Smooth muscle cell (in vitro differentiated cells): ENCODE results near the gene EMD. TPM values are rescaled to one million over a fixed set of nuclear protein-coding genes. Genes with fewer than 3 reads are reported as not detected.

Source experiments
- DNase-seq: peaks from one replicate; lab custom pipeline; 2025; ENCODE audit not compliant: unreplicated experiment; lab: John Stamatoyannopoulos, UW
- H2AFZ ChIP-seq: fragments of 200-600 bp; sonication (generic); 2 replicates; pipeline ENCODE4 v1.6.0; 2016; ENCODE audit warnings: antibody characterized with exemption, low read depth, mild to moderate bottlenecking
- H3F3A ChIP-seq: fragments of 200-600 bp; sonication (generic); 2 replicates; pipeline ENCODE4 v1.6.0; 2017; ENCODE audit warnings: antibody characterized with exemption, low read depth
- H3K27ac ChIP-seq: fragments of 200-600 bp; sonication (generic); 2 replicates; pipeline ENCODE4 v1.5.1; 2016; ENCODE audit warnings: low read depth, mild to moderate bottlenecking
- H3K27me3 ChIP-seq: fragments of 200-600 bp; sonication (generic); 2 replicates; pipeline ENCODE4 v1.6.1; 2016; ENCODE audit warnings: low read depth, mild to moderate bottlenecking
- H3K36me3 ChIP-seq: fragments of 200-600 bp; sonication (generic); 2 replicates; pipeline ENCODE4 v1.5.1; 2016; ENCODE audit warnings: low read depth
- H3K4me1 ChIP-seq: fragments of 200-600 bp; sonication (generic); 2 replicates; pipeline ENCODE4 v1.5.1; 2016; ENCODE audit warnings: low read depth
- H3K4me2 ChIP-seq: fragments of 200-600 bp; sonication (generic); 2 replicates; pipeline ENCODE4 v1.6.0; 2016; ENCODE audit warnings: mild to moderate bottlenecking
- H3K4me3 ChIP-seq: fragments of 200-600 bp; sonication (generic); 2 replicates; pipeline ENCODE4 v1.5.1; 2016; ENCODE audit warnings: mild to moderate bottlenecking
- H3K79me2 ChIP-seq: fragments of 200-600 bp; sonication (generic); 2 replicates; pipeline ENCODE4 v1.6.0; 2016; ENCODE audit warnings: low read depth, mild to moderate bottlenecking
- H3K9ac ChIP-seq: fragments of 200-600 bp; sonication (generic); 2 replicates; pipeline ENCODE4 v1.6.0; 2016; ENCODE audit warnings: low read depth
- H3K9me3 ChIP-seq: fragments of 200-600 bp; sonication (generic); replicated peaks from 2 replicates; pipeline ENCODE4 v1.5.1; 2016; ENCODE audit warnings: low read depth
- H4K20me1 ChIP-seq: fragments of 200-600 bp; sonication (generic); 2 replicates; pipeline ENCODE4 v1.6.0; 2016; ENCODE audit warnings: low read depth
- CTCF ChIP-seq: fragments of 200-600 bp; sonication (generic); IDR thresholded peaks from 2 replicates; pipeline ENCODE4 v1.5.1; 2017; ENCODE audit warnings: borderline replicate concordance, mild to moderate bottlenecking, antibody characterized with exemption; ENCODE audit not compliant: insufficient read depth, poor library complexity, severe bottlenecking
- WGBS: methylation state at CpG from one replicate; pipeline ENCODE4 v1.1.7; 2016; ENCODE audit warnings: low lambda C conversion rate; 5-methylcytosine and 5-hydroxymethylcytosine counted together
- polyA plus RNA-seq: library from polyadenylated mRNA; unstranded; fragments of >200 nt; fragmentation: Nextera tagmentation; extraction: Ambion mirVana; gene quantifications from 2 replicates; pipeline ENCODE4 v1.2.1, GENCODE V29; 2016
- total RNA-seq: library from RNA; depleted of rRNA; stranded (reverse); fragments of >200 nt; gene quantifications from 2 replicates; pipeline ENCODE4 v1.2.3, GENCODE V29; 2014

EMD gene
- total and polyA plus RNA-seq, 2 experiments from 2014 or later, result 61.4 to 63.9 TPM

DNA sequence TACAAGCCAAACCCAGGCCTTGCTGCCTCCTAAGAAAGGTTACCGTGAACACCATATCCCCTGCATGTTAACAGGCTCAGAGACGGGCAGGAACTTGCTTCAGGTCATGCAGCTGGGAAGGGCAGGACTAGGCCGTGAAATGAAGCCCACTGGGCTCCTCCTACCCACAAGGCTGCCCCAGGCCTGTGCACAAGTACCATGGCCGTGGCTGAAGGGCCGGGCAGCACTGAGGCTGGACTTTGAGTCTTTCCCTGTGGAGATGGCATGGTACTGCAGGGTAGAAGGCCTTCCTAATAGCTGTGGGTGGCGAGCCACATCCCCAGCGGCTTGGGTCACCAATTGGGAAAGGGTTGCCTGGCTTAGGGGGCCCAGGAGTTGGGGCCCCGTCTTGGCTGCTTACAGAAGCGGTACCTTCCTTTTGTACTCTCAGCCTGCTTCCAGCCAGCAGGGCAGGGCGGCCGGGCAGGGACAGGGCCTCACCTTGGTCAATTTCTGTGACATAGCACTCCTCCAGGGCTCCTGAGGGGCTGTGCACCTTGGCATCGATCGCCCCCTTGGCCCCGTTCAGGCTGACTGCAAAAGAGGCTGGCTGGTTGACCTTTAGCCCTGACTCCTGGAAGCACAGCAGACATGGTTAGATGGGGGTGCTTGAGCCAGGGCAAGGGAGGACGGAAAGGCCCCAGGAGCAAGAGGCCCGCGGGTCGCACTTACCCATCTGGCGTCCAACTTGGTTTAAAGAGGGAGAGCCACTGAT is 28.5 kb upstream of the EMD start:
- H3K79me2 ChIP-seq, result no peaks in the 10 kb centered on the region
- no peak overlapping the region for H3K27ac ChIP-seq
- no peak overlapping the region for H3K9ac ChIP-seq
- H3K9me3 ChIP-seq, result no peaks in the 10 kb centered on the region
- no peak for TF ChIP-seq CTCF
- no peak overlapping the region for H2AFZ ChIP-seq
- no peaks in the 10 kb centered on the region for H3K4me1 ChIP-seq
- H3K27me3 ChIP-seq, result no peaks in the 10 kb centered on the region
- H3F3A ChIP-seq, result no peaks in the 10 kb centered on the region
- 84% methylated on average over 19 of the region's 19 CpGs for WGBS
- no peak overlapping the region for H3K4me3 ChIP-seq
- no peak overlapping the region for H3K4me2 ChIP-seq
- no peaks in the 10 kb centered on the region for H3K36me3 ChIP-seq
- no peak for DNase-seq
- H4K20me1 ChIP-seq, result peaks cover 86% of the 10 kb centered on the region

DNA sequence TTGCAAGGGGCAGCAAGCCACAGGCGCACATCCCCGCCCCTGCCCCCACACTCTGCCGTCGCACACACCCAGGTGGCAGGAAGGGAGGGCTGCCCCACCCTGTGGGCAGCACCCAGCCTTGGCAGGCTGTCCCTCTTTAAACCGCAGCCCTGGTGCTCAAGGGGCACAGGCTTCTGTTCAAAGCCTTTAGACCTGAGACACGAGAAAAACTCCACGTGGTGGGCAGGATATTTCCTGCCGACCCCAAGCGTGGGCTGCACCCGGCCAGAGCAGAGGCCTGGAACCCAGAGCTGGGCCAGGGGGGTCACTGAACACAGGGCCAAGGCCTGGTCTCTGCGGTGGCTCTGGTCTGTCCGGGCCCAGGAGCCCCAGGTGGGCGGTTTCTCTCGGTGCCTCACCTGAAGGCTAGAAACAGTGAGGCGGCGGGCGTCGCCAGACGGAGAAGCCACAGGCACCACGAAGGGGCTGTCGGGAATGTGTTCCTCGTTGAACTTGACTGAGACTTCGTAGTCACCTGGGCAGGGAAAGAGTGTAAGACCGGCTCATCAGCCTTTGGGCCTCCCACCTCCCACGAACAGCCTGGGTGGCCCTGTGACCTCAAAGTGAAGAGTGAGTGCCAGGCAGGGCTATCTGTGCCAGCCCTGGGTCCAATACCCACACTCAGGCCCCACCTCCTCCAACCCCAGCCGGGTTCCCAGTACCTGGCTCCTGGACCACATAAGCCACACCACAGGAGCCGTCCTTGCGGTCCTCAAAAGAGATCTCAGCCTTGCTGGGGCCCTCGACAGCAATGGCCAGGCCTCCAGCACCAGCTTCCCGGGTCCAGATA is 27.7 kb upstream of the EMD start:
- Histone ChIP-seq H3K4me2 (no peak overlapping the region), H3K4me3 (no peak overlapping the region), H3F3A (no peaks in the 10 kb centered on the region), H3K4me1 (no peaks in the 10 kb centered on the region), H3K9me3 (no peaks in the 10 kb centered on the region), H3K36me3 (no peaks in the 10 kb centered on the region), H3K27me3 (no peaks in the 10 kb centered on the region), H2AFZ (no peak overlapping the region), H4K20me1 (peaks cover 94% of the 10 kb centered on the region), H3K79me2 (no peaks in the 10 kb centered on the region), H3K9ac (no peak overlapping the region), H3K27ac (no peak overlapping the region)
- TF ChIP-seq CTCF, result no peak
- WGBS, result 88% methylated on average over 30 of the region's 30 CpGs
- DNase-seq, result no peak

- Histone ChIP-seq H3K4me1 (no peaks in the 10 kb centered on the region), H3K9me3 (no peaks in the 10 kb centered on the region), H3K79me2 (no peaks in the 10 kb centered on the region), H3K27ac (no peak overlapping the region), H3K4me2 (no peak overlapping the region), H3K9ac (no peak overlapping the region), H3K4me3 (no peak overlapping the region), H3K36me3 (no peaks in the 10 kb centered on the region), H2AFZ (no peak overlapping the region), H3K27me3 (no peaks in the 10 kb centered on the region), H4K20me1 (peaks cover 100% of the 10 kb centered on the region), H3F3A (no peaks in the 10 kb centered on the region)
- DNase-seq, result no peak
- TF ChIP-seq CTCF, result no peak
- WGBS, result 92% methylated on average over 14 of the region's 14 CpGs
Observed at GRCh38 chrX:154352012-154352401, 27.1 kb upstream of the EMD start.
